Heart left ventricle (tissue), 16 donors: ENCODE results near the gene DNAJA3. TPM values are rescaled to one million over a fixed set of nuclear protein-coding genes. Genes with fewer than 3 reads are reported as not detected.

Source experiments
- ATAC-seq, 4 donors: fragments of 200-7000 bp; cut with Tn5 transposase; one replicate each; pipeline ENCODE4 v1.9.1; 2020 to 2022; ENCODE audit warnings: moderate library complexity in 4 of 4, mild to moderate bottlenecking in 3 of 4, moderate number of reproducible peaks in 1 of 4
- DNase-seq, 5 donors: peaks; one replicate each; pipeline ENCODE4 v3.0.0-alpha.2; 2020
- H3K27ac ChIP-seq, 12 donors: fragments of 200-600 bp; sonication (generic) in 4 of 12; one replicate each; pipeline versions ENCODE4 v1.5.0 to v1.8.0; 2016 to 2022; ENCODE audit warnings: mild to moderate bottlenecking in 2 of 12
- H3K27me3 ChIP-seq, 9 donors: fragments of 200-600 bp; sonication (generic) in 2 of 9; one replicate each; pipeline versions ENCODE4 v1.5.1 to v1.8.0; 2016 to 2022; ENCODE audit warnings: mild to moderate bottlenecking in 3 of 9
- H3K36me3 ChIP-seq, 9 donors: fragments of 200-600 bp; sonication (generic) in 2 of 9; one replicate each; pipeline versions ENCODE4 v1.5.0 to v1.8.0; 2018 to 2022; ENCODE audit warnings: mild to moderate bottlenecking in 2 of 9
- H3K4me1 ChIP-seq, 12 donors: fragments of 200-600 bp; sonication (generic) in 4 of 12; one replicate each; pipeline versions ENCODE4 v1.5.0 to v1.8.0; 2016 to 2022; ENCODE audit warnings: mild to moderate bottlenecking in 3 of 12
- H3K4me3 ChIP-seq, 12 donors: fragments of 200-600 bp; sonication (generic) in 4 of 12; one replicate each; pipeline versions ENCODE4 v1.5.0 to v1.8.0; 2017 to 2022; ENCODE audit warnings: mild to moderate bottlenecking in 9 of 12, moderate library complexity in 4 of 12
- H3K9me3 ChIP-seq, 12 donors: fragments of 200-600 bp; sonication (generic) in 4 of 12; one replicate each; pipeline versions ENCODE4 v1.5.0 to v1.8.0; 2016 to 2022; ENCODE audit warnings: mild to moderate bottlenecking in 1 of 12
- POLR2A ChIP-seq, 2 donors: fragments of 450-650 bp; IDR thresholded peaks; one replicate each; pipeline ENCODE4 v1.6.1; 2017; ENCODE audit warnings: antibody characterized with exemption in 2 of 2, mild to moderate bottlenecking in 2 of 2, moderate library complexity in 2 of 2
- WGBS, 4 donors: extraction: QIAGEN DNeasy Blood & Tissue Kit in 2 of 4; methylation state at CpG; one replicate each; pipeline versions ENCODE4 v1.1.5 to v1.1.7; 2013 to 2018; 5-methylcytosine and 5-hydroxymethylcytosine counted together
- intact Hi-C, 10 donors: fragments of 100-400 bp; cut with DNase I; formaldehyde crosslinking; loops; one replicate each; pipeline versions ENCODE4 v1.11.1 to v1.14.2; 2022
- polyA plus RNA-seq, 2 donors: library from polyadenylated mRNA; stranded (reverse); fragments of 200-250 nt; gene quantifications; one replicate each; pipeline ENCODE4 v1.2.3, GENCODE V29; 2013
- total RNA-seq, 9 donors: library from RNA; depleted of rRNA in 2 of 9; stranded (reverse); fragments of >200 nt in 2 of 9; fragmentation: NEBNext Ultra II Directional in 3 of 9; extraction: Animal tissue kit (Norgen Biotek cat#: 25700) in 3 of 9; gene quantifications; one replicate each; pipeline versions ENCODE4 v1.1.0 to v1.2.4, GENCODE V29; 2016 to 2023
- TF ChIP-seq, protein P1 (sequence below), 12 donors: fragments of 200-600 bp; sonication (generic) in 4 of 12; IDR thresholded peaks; one replicate each; pipeline versions ENCODE4 v1.5.0 to v1.8.0; 2018 to 2022; ENCODE audit warnings: antibody characterized with exemption in 12 of 12, mild to moderate bottlenecking in 5 of 12
- donor health status: ischemic (EF 13 %, LVEDD 7.1; RV severe dilation, severe dysfunction).
- donor health status: healthy with polysubstance abuse.
- donor health status: DM: no; HTN: yes; CAD: no.
- donor health status: DM: no; HTN: no; CAD: no.
- donor health status: ischemic (EF 25% LVEDD 6.9; RV normal size, moderate dysfunction).
- donor health status: ischemic (EF 25% LVEDD 5.7; RV mildly dilated, moderate dysfunction).
- donor health status: healthy.
- donor health status: DM: yes; HTN: yes; CAD: no.
- donor health status: ischemic (EF 35%, LVEDD 5.7; RV mildly dilated, moderate dysfunction).
- donor health status: nonischemic (EF 11% LVEDD 7.7; RV severe dilation, severe dysfunction).
- donor health status: DM: yes; HTN: yes; CAD: no.
- donor health status: PGD.
- donor health status: ischemic (EF 29% LVEDD 5.4; RV normal size, mild dysfunction).
- donor health status: nonischemic (EF 23%, LVEDD 6.1; RV moderate dilation, normal function).

The DNAJA3 gene
- total and polyA plus RNA-seq, 11 donors = 47.4 to 88.4 (median 59.7) TPM

GRCh38 chr16:4499196-4499555, 73.5 kb downstream of the DNAJA3 start:
- Histone ChIP-seq H3K9me3 (no peaks in the 10 kb centered on the region), H3K27ac (peak overlapping the region in 1 of 12 donors; percentile 76), H3K4me1 (peaks cover 3 to 80% (median 31%) of the 10 kb centered on the region in 12 donors), H3K36me3 (peaks cover 0 to 25% (median 12%) of the 10 kb centered on the region in 9 donors), H3K4me3 (no peak overlapping the region), H3K27me3 (no peaks in the 10 kb centered on the region)
- no peak for ATAC-seq
- intact Hi-C loops = no loop called here
- no peak for DNase-seq
- TF ChIP-seq, protein P1, sequence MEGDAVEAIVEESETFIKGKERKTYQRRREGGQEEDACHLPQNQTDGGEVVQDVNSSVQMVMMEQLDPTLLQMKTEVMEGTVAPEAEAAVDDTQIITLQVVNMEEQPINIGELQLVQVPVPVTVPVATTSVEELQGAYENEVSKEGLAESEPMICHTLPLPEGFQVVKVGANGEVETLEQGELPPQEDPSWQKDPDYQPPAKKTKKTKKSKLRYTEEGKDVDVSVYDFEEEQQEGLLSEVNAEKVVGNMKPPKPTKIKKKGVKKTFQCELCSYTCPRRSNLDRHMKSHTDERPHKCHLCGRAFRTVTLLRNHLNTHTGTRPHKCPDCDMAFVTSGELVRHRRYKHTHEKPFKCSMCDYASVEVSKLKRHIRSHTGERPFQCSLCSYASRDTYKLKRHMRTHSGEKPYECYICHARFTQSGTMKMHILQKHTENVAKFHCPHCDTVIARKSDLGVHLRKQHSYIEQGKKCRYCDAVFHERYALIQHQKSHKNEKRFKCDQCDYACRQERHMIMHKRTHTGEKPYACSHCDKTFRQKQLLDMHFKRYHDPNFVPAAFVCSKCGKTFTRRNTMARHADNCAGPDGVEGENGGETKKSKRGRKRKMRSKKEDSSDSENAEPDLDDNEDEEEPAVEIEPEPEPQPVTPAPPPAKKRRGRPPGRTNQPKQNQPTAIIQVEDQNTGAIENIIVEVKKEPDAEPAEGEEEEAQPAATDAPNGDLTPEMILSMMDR (IDR thresholded peaks at IDR 0.05) = no peak
- no peak for TF ChIP-seq POLR2A (IDR thresholded peaks at IDR 0.05)
- 96 to 100% (median 97%) methylated on average over 4 of the region's 4 CpGs for WGBS, 4 donors

GRCh38 chr16:4500272-4500671, 74.6 kb downstream of the DNAJA3 start:
- peaks cover 3 to 71% (median 32%) of the 10 kb centered on the region in 12 donors for H3K4me1 ChIP-seq
- intact Hi-C loops = loop anchor here in 2 of 10 donors (10.0 kb wide), 2 partner anchors 85 to 455 kb away; partner anchors contain the start of gene SEC14L5 (in 1 of the 2)

DNA sequence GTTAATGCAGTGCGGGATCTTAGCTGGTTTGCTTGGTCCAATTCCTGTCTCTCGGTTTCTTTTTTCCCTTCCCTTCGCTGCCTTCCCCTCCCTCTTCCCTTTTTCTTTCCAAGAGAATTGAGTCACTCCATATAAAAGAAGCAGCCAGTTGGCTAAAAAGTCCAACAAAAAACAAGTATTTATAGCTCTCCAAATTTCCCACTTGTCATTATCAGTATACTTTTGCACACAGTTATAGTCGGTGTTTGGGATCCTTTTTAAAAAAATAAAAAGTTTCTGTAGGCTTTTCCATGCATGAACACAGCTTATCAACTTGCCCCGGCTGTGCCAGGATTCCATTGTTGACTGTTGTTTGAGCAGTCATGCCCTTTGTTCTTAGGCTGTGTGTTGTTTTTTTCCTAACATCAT, 75.4 kb downstream of the DNAJA3 start:
- H3K9me3 ChIP-seq = no peaks in the 10 kb centered on the region
- WGBS, 4 donors = 20 to 35% (median 24%) methylated on average over 5 of the region's 5 CpGs
- peaks cover 0 to 25% (median 15%) of the 10 kb centered on the region in 9 donors for H3K36me3 ChIP-seq
- peak overlapping the region in 7 of 12 donors; percentile 2 to 30 (median 7) for H3K4me3 ChIP-seq
- TF ChIP-seq POLR2A (IDR thresholded peaks at IDR 0.05) = no peak
- TF ChIP-seq, protein P1 (IDR thresholded peaks at IDR 0.05) = no peak
- H3K27me3 ChIP-seq = no peaks in the 10 kb centered on the region
- DNase-seq = no peak
- peak; percentile 20 to 66 (median 54) for ATAC-seq
- H3K27ac ChIP-seq = peak overlapping the region in 11 of 12 donors; percentile 44 to 82 (median 74)
- peaks cover 3 to 68% (median 33%) of the 10 kb centered on the region in 12 donors for H3K4me1 ChIP-seq
- intact Hi-C loops = loop anchor here in 2 of 10 donors (10.0 kb wide), 2 partner anchors 84 to 454 kb away; partner anchors contain the start of gene SEC14L5 (in 1 of the 2)

More at GRCh38 chr16:4500272-4500671, 74.6 kb downstream of the DNAJA3 start:
- no peaks in the 10 kb centered on the region for H3K27me3 ChIP-seq
- TF ChIP-seq POLR2A (IDR thresholded peaks at IDR 0.05) = peak in 1 of 2 donors; percentile 35
- TF ChIP-seq, protein P1 (IDR thresholded peaks at IDR 0.05) = no peak
- peaks cover 0 to 25% (median 13%) of the 10 kb centered on the region in 9 donors for H3K36me3 ChIP-seq
- peak overlapping the region in 4 of 12 donors; percentile 3 to 30 (median 14) for H3K4me3 ChIP-seq
- 28 to 37% (median 30%) methylated on average over 3 of the region's 3 CpGs for WGBS, 4 donors
- DNase-seq (no peak), ATAC-seq (peak; percentile 72 to 89 (median 88))
- no peaks in the 10 kb centered on the region for H3K9me3 ChIP-seq
- H3K27ac ChIP-seq = peak overlapping the region in 11 of 12 donors; percentile 44 to 82 (median 74)

DNA sequence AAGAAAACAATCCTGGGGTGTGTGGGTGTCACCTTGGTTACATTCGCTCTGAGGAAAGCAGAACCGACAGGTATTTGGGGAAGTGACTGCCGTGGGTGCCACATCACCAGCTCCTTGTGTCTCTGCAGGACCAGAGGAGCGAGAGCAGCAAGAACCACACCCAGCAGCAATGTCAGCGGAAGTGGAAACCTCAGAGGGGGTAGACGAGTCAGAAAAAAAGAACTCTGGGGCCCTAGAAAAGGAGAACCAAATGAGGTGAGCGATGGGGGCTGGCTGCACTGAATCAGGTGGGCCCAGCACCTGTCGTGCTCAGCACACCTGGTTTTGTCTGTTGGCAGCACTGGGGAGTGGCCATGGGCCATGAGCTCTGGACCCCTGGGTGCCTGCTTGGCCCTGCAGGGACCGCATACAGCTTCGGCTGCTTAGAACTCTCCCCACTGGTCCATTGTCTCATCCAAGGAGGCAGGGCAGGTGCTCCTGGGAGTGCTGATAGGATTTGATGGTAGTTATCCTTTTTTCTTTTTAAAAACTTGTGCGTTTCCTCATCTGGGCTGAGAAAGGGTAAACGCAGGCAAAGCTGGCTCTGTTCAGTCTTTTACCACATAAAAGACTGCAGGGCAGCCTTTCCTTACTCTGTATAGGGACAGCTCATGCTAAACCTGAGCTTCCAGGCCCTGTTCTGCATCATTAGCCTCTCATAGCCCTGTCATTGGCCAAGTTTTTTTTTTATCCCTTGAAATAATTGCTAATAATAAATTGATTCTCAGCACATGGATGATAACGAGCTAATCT, 79.9 kb downstream of the DNAJA3 start:
- Histone ChIP-seq H3K4me1 (peaks cover 0 to 53% (median 28%) of the 10 kb centered on the region in 12 donors), H3K9me3 (no peaks in the 10 kb centered on the region), H3K4me3 (peak overlapping the region in 1 of 12 donors; percentile 16), H3K27ac (peak overlapping the region in 5 of 12 donors; percentile 9 to 84 (median 38)), H3K36me3 (peaks cover 0 to 53% (median 41%) of the 10 kb centered on the region in 9 donors), H3K27me3 (no peaks in the 10 kb centered on the region)
- 79 to 87% (median 81%) methylated on average over 13 of the region's 13 CpGs for WGBS, 4 donors
- ATAC-seq = peak in 1 of 4 donors; percentile 16
- no peak for TF ChIP-seq POLR2A (IDR thresholded peaks at IDR 0.05)
- TF ChIP-seq, protein P1 (IDR thresholded peaks at IDR 0.05) = no peak
- intact Hi-C loops = loop anchor here (1.0 to 10.0 kb wide), 9 partner anchors 37 to 452 kb away; partner anchors contain the start of gene SEC14L5 (in 2 of the 10)
- DNase-seq = peak in 1 of 5 donors; percentile 39
